Measurements from ENCODE around the gene LAMA2.

- no peak for TF ChIP-seq CTBP1 (IDR thresholded peaks at IDR 0.05; ENCODE audit: borderline replicate concordance)
- TF ChIP-seq BHLHE40 (IDR thresholded peaks at IDR 0.05; ENCODE audit: borderline replicate concordance): no peak
- TF ChIP-seq SUZ12 (IDR thresholded peaks at IDR 0.05): no peak
- TF ChIP-seq NFRKB (IDR thresholded peaks at IDR 0.05): no peak
- TF ChIP-seq SP1 (IDR thresholded peaks at IDR 0.05): no peak
- no peak for TF ChIP-seq FOXM1 (IDR thresholded peaks at IDR 0.05; ENCODE audit: borderline replicate concordance)
- no peak for TF ChIP-seq TARDBP (IDR thresholded peaks at IDR 0.05)
- no peak for TF ChIP-seq FOXK2 (IDR thresholded peaks at IDR 0.05)
- no peak for TF ChIP-seq FOXA1 (IDR thresholded peaks at IDR 0.05)
Measured at GRCh38 chr6:129181001-129181400, 298.1 kb downstream of the LAMA2 start.
